Muscle layer of colon (tissue), 2 donors: ENCODE data around the gene CTSZ.
"Not testable (repeated sequence)": the region's sequence is repeated elsewhere in the genome, so short reads cannot be mapped to it uniquely, and the experiment has no call there.

Source experiments
- H3K27ac ChIP-seq: one replicate; pipeline ENCODE4 v1.7.0; 2013; ENCODE audit warnings: low read depth, mild to moderate bottlenecking, low read length, moderate library complexity
- H3K27me3 ChIP-seq, 2 donors: one replicate each; pipeline ENCODE4 v1.7.0; 2013; ENCODE audit warnings: low read length in 2 of 2, mild to moderate bottlenecking in 2 of 2; ENCODE audit not compliant: insufficient read depth in 2 of 2, control insufficient read depth in 1 of 2
- H3K36me3 ChIP-seq: one replicate; pipeline ENCODE4 v1.7.0; 2013; ENCODE audit warnings: mild to moderate bottlenecking, low read length; ENCODE audit not compliant: insufficient read depth
- H3K4me1 ChIP-seq: one replicate; pipeline ENCODE4 v1.7.0; 2013; ENCODE audit warnings: mild to moderate bottlenecking, low read length; ENCODE audit not compliant: insufficient read depth
- H3K4me3 ChIP-seq, 2 donors: one replicate each; pipeline ENCODE4 v1.7.0; 2013; ENCODE audit warnings: low read length in 2 of 2, low read depth in 1 of 2, mild to moderate bottlenecking in 1 of 2, moderate library complexity in 1 of 2
- H3K9ac ChIP-seq: one replicate; pipeline ENCODE4 v1.7.0; 2013; ENCODE audit warnings: low read length
- H3K9me3 ChIP-seq: one replicate; pipeline ENCODE4 v1.7.0; 2013; ENCODE audit warnings: mild to moderate bottlenecking, low read length
- donor health status: abdominal sarcoma.
- donor health status: Adenocarcinoma of cecum.

Gene CTSZ

GRCh38 chr20:59042151-59042795, 35.2 kb upstream of the CTSZ start, which contains the start of gene PRELID3B:
Gene PRELID3B, minus strand, starts transcription at chr20:59042786. Its CDS starts 56 bp downstream, at chr20:59042730.
- H3K4me1 ChIP-seq = peaks cover 11% of the 10 kb centered on the region
- H3K9ac ChIP-seq = peak within 1 kb of the TSS; percentile 57
- H3K36me3 ChIP-seq = peaks cover 11% of the 10 kb centered on the region
- H3K9me3 ChIP-seq = no peaks in the 10 kb centered on the region
- no peaks in the 10 kb centered on the region for H3K27me3 ChIP-seq
- H3K4me3 ChIP-seq = peak within 1 kb of the TSS; percentile 69 to 88
- peak within 1 kb of the TSS; percentile 83 for H3K27ac ChIP-seq

- H3K4me1 ChIP-seq = peaks cover 11% of the 10 kb centered on the region
- peak overlapping the region in 1 of 2 donors; percentile 88 for H3K4me3 ChIP-seq
- not testable (repeated sequence) for H3K9me3 ChIP-seq, H3K9ac ChIP-seq, H3K27me3 ChIP-seq
- peaks cover 18% of the 10 kb centered on the region for H3K36me3 ChIP-seq
- peak overlapping the region; percentile 83 for H3K27ac ChIP-seq
These were observed 34.4 kb upstream of the CTSZ start for GRCh38 chr20:59041487-59041886.

GRCh38 chr20:59040667-59041066, 33.6 kb upstream of the CTSZ start:
- no peak overlapping the region for H3K4me3 ChIP-seq
- H3K9ac ChIP-seq = no peak overlapping the region

GRCh38 chr20:59039233-59039632, 32.2 kb upstream of the CTSZ start:
- Histone ChIP-seq H3K9ac (no peak overlapping the region), H3K27ac (no peak overlapping the region), H3K27me3 (no peaks in the 10 kb centered on the region), H3K4me3 (no peak overlapping the region), H3K4me1 (peaks cover 11% of the 10 kb centered on the region), H3K36me3 (peaks cover 31% of the 10 kb centered on the region), H3K9me3 (no peaks in the 10 kb centered on the region)

More at GRCh38 chr20:59040667-59041066, 33.6 kb upstream of the CTSZ start:
- Histone ChIP-seq H3K27me3 (no peaks in the 10 kb centered on the region), H3K36me3 (peaks cover 26% of the 10 kb centered on the region), H3K9me3 (no peaks in the 10 kb centered on the region), H3K27ac (no peak overlapping the region), H3K4me1 (peaks cover 11% of the 10 kb centered on the region)

- H3K27ac ChIP-seq = no peak overlapping the region
- peaks cover 6% of the 10 kb centered on the region for H3K4me1 ChIP-seq
- no peak overlapping the region for H3K9ac ChIP-seq
- no peaks in the 10 kb centered on the region for H3K9me3 ChIP-seq
- peaks cover 31% of the 10 kb centered on the region for H3K36me3 ChIP-seq
- no peak overlapping the region for H3K4me3 ChIP-seq
- no peaks in the 10 kb centered on the region for H3K27me3 ChIP-seq
These were observed 30.3 kb upstream of the CTSZ start for GRCh38 chr20:59037386-59037785.

GRCh38 chr20:59035381-59035780, 28.3 kb upstream of the CTSZ start:
- H3K9me3 ChIP-seq = no peaks in the 10 kb centered on the region
- H3K27me3 ChIP-seq = no peaks in the 10 kb centered on the region
- peaks cover 31% of the 10 kb centered on the region for H3K36me3 ChIP-seq
- H3K4me1 ChIP-seq = peaks cover 10% of the 10 kb centered on the region
- H3K9ac ChIP-seq = no peak overlapping the region
- no peak overlapping the region for H3K27ac ChIP-seq
- no peak overlapping the region for H3K4me3 ChIP-seq

- Histone ChIP-seq H3K36me3 (peaks cover 46% of the 10 kb centered on the region), H3K9ac (no peak overlapping the region), H3K27ac (no peak overlapping the region), H3K4me3 (no peak overlapping the region), H3K4me1 (peaks cover 27% of the 10 kb centered on the region), H3K9me3 (no peaks in the 10 kb centered on the region), H3K27me3 (no peaks in the 10 kb centered on the region)
These were observed 26.6 kb upstream of the CTSZ start for GRCh38 chr20:59033616-59034165.

- Histone ChIP-seq H3K36me3 (peaks cover 48% of the 10 kb centered on the region), H3K9ac (no peak overlapping the region), H3K4me3 (peak overlapping the region in 1 of 2 donors; percentile 74), H3K9me3 (no peaks in the 10 kb centered on the region), H3K27me3 (no peaks in the 10 kb centered on the region), H3K4me1 (peaks cover 33% of the 10 kb centered on the region), H3K27ac (peak overlapping the region; percentile 85)
These were observed 26.0 kb upstream of the CTSZ start for GRCh38 chr20:59033093-59033492.

- peaks cover 37% of the 10 kb centered on the region for H3K4me1 ChIP-seq
- H3K36me3 ChIP-seq = peaks cover 47% of the 10 kb centered on the region
- no peaks in the 10 kb centered on the region for H3K27me3 ChIP-seq
- H3K9ac ChIP-seq = peak overlapping the region; percentile 62
- peak overlapping the region; percentile 49 to 74 for H3K4me3 ChIP-seq
- H3K9me3 ChIP-seq = no peaks in the 10 kb centered on the region
- H3K27ac ChIP-seq = peak overlapping the region; percentile 85
These were observed 25.6 kb upstream of the CTSZ start for GRCh38 chr20:59032713-59033059.

GRCh38 chr20:59032023-59032712, 25.1 kb upstream of the CTSZ start, which contains the start of gene ATP5F1E:
Gene ATP5F1E, minus strand, starts transcription at chr20:59032335. Its CDS starts 84 bp downstream, at chr20:59032251.
- Histone ChIP-seq H3K36me3 (peaks cover 47% of the 10 kb centered on the region), H3K4me1 (peaks cover 41% of the 10 kb centered on the region), H3K27me3 (no peaks in the 10 kb centered on the region), H3K27ac (peak within 1 kb of the TSS; percentile 85), H3K4me3 (peak within 1 kb of the TSS; percentile 74 to 93), H3K9me3 (no peaks in the 10 kb centered on the region), H3K9ac (peak within 1 kb of the TSS; percentile 62)

- Histone ChIP-seq H3K27me3 (no peaks in the 10 kb centered on the region), H3K4me3 (peak overlapping the region; percentile 60 to 93), H3K9me3 (no peaks in the 10 kb centered on the region), H3K36me3 (peaks cover 44% of the 10 kb centered on the region), H3K9ac (peak overlapping the region; percentile 26), H3K4me1 (peaks cover 46% of the 10 kb centered on the region), H3K27ac (peak overlapping the region; percentile 85)
These were observed 24.5 kb upstream of the CTSZ start for GRCh38 chr20:59031564-59032022.
